ENCODE measurements around the gene QRFP. TPM values are rescaled to one million over a fixed set of nuclear protein-coding genes. Genes with fewer than 3 reads are reported as not detected.

QRFP gene
- polyA plus RNA-seq, 1 donor = 0.35 TPM

DNA sequence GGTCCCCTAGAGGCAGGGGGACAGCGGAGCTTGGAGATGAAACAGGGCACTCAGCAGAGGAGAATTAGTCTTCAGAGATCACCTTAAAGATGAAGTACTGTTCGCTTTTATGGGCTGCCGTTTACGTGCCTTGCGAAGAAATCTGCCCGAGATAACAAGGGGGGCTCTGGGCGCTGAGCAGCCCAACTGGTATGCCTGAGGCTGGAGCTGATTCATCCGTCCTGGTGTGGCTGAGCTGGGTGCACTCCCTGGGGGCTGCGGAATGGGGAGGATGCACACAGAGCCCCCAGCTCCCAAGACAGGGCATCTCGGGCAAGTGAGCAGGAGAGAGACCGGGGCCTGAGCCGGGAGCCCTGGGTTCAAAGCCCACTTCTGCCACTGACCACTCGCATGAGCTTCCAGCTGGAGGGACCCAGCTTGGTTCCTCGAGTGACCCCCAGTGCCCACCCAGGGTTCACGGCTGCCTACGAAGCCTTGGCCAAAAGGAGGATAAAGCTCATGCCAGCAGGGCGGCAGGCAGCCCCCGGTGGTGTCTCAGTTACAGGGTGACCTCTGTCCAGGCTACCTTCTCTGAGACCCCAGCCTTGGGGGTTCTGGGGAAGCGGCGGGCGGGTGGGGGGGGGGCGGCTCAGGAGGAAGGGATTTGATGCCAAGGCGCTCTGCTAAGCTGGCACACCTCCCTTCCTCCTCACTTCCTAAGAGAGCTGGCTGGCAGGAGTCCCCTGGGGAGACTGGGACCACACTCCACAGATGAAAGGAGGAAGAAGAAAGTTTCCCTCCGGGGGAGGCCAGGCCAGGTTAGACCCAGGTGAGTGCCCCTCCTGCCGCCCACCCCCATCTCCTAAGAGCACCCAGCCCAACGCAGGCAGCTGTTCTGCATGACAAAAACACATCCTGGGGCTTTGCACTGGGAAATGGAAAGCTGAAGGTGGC is 36.8 kb upstream of the QRFP start:
- DNase-seq = no peak

DNA sequence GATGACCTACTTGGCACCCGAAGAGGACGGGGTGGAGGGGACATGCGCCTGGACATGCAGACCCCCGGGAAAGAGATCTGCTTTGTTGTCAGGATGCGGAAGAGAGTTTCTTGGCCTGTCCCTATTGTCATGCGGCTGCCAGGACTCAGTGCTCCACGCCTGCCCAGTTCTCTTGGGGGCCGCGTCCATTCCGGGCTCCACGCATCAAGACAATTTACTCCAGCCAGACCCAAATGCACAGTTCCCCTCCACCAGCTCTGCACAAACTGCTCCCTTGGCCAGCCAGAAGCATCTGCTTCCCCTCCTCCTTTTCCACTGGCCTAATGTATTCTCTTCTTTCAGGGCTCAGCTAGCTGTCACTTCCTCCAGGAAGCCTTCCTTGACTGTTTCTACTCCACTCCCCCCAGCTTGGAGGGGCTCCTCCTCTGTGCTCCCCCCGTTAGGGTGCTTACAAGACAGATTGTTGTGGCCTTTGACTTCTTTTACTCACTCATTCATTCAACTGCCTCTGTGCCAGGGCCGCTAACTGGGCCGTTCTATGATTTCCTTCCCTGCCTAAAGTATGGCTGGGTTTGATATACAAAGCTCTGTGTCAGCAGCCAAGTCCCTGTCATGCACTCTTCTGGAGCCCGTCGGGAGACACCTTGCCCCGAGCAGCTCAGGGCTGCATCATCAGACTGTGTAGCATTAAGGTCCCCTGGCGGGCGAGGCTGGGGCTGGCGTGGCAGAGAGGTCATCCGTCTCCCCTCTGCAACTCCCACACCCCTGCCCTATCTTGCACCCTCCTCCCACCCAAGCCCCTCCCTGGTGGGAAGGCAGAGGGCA is 35.9 kb upstream of the QRFP start:
- DNase-seq = no peak

DNA sequence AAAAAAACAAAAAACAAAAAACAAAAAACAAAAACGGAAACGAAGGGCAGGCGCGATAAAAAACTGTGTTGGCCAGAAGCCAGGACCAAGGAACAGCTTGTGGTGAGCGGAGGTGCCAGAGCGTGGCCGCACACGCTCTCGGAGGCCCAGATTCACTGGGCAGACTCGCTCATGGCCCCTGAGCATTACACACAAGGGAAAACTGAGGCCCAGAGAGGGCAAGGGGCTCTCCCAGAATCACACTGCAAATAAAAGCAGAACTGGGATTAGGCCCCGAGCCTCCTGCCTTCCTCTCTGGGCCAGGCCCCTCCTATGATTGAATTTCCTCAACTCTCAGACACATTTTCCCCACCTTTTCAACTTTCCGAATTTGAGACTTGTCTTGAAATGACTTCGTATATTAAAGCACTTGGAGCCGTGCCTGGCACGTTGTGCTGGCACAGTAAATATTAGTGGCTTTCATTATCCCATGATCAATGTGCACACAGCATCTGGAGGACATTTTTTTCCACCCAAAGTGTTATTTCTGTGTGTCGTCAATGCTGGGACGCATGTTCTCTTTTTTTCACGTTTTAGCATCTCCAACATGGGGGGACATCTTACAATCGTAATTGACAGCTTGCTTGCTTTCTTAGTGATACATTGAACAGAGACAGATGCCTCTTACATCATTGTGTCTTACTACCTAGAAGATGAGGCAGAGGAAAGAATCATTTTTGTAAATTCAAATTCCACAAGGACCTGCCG is 35.1 kb upstream of the QRFP start:
- peak; percentile 60 for DNase-seq

DNA sequence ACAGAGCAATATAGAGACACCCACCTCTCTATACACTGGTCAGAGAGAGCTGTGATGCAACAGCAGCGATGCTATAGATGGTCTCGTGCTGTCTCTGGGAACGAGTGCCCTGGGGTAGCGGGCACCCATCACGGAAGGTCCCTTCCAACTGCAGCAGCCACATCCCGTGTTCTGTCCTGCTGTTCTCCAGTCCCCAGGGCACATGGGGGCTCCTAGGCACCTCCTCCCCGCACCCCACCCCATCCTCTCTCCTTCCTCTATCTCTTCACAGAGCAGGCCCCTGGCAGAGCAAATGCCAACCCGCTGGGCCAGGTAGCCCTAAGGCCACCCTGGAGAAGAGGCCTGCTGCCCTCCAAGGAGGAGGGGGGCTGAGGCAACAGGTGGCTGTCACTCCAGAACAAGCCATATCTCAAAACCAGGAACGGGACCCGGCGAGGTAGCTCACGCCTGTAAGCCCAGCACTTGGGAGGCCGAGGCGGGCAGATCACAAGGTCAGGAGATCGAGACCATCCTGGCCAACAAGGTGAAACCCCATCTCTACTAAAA is 34.3 kb upstream of the QRFP start:
- no peak for DNase-seq

DNA sequence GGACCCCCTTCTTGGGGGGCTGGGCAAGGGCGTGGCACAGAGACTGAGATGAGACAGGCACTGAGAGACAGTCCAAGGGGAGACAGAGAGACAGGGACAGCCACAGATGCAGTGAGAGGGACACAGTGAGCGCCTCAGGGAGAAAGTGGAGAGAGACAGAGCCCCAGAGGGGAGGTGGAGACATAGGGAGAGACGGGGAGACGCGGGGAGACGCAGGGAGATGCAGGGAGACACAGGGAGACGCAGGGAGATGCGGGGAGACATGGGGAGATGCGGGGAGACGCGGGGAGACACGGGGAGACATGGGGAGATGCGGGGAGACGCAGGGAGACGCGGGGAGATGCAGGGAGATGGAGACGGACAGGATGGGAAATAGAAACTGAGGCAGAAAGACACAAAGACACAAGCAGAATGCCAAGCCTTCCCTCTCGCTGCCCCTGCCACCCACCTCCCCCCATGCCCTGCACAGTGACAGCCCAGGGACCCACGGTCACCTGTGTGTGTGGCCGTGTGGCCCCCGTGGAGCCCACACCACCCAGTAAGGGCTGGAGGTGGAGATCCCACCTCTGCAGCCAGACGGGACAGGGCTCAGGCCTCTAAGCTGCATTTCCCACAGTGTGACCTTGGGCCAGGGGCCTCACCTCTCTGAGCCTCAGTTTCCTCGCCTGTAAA is 33.7 kb upstream of the QRFP start:
- DNase-seq = no peak

DNA sequence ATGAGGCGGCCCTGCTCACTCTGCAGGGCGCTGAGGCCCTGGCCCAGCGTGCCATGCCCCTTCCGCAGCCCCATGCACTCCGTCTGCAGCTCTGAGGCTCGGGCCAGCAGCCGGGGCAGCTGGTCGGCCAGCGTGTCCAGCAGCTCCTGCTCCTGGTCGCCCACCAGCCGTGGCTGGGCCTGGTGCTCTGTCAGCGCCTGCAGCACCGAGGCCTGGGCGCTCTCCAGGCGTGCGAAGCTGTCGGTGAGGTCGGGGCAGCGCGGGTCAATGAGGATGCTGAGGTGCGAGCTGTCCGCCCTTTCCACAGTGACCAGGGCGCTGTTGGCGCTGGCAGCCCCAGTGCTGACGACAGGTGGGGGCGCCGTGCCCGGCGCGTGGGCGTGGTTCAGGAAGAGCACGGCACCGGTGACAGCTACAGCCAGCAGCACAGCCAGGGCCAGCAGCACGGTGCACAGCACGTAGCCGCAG is 33.0 kb upstream of the QRFP start:
- no peak for DNase-seq

DNA sequence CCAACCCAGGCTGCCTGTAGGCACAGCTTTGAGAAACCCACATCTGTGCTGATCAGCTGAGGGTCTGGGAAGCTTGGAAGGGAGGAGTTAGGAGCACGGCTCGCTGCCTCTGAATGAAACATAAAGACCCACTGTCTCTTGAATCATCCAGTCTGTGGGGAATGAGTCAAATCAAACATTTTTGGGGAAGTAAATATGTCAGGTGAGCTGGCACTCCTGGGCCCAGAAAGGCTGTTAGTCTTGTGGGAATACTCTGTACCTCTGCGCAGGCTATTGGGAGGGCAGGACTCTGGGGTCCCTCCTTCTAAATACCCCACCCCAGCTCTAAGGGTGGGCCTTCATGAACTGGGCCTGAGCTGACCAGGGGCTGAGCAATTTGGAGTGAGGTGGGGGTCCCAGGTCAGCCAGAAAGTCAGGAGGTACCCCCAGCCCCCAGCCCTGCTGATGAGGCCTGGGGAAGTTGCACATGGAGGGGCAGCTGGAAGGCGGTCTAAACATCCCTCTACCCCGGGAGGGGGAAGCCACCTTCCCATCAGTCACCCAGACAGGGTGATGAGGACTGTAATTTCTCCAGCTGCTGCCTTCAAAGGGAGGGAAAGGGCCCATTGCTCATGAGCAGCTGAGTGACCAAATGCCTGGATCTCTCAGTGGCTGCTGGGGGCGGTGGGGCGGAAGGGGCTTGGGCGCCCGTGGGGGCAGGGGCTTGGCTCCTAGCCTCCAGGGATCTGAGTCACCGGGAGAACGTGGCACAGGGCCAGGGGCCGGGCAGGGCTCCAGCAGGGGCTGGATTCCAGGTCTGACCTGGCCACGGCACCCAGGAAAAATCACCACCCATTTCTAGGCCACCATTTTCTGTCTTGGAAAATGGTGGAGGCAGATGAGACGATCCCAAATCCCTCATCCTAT is 31.6 kb upstream of the QRFP start:
- no peak for DNase-seq

DNA sequence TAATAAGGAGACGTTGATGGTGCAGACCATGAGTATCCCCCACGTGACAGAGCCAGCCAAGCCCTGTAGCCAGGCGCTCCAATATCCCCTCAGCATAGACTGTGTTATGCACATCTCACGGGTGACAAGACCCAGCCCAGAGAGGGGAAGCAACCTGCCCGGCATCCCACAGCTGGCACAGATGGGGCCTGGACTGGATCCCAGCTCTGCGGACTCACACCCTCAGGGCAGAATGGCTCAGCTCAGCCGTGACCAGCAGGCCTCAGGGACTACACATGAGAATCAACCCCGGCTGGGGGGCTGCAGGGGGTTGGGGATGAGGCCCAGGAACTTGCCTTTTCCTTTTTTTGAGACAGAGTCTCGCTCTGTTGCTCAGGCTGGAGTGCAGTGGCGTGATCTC is 30.7 kb upstream of the QRFP start:
- DNase-seq = no peak

DNA sequence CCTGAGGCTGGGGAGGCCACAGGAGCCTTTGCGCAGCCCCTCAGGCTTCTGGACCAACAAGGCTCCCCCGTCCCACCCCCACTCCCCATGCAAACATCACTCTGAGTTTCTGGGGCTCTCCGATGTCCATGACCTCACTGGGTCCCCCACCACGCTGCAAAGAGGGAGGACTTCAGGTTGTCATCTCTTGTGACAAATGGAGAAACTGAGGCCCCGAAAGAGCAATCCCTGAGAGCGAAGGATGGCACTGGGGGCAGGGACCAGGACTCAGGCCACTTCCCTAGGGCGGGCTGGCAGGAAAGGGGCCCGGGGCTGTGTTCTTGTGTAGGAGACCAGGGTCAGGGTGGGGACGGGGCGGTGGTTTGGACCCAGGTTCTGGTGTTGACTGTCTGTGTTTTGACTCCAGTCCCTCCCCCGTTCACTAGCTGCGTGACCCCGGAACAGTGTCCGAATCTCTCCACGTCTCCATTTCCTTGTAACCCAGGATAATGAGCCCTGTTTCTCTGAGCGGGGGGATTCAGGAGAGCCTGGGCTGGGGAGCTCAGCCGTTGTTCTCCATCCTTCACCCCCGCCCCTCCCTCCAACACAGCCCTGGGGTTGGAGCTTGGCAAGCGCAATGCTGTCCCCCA is 28.6 kb upstream of the QRFP start:
- no peak for DNase-seq

DNA sequence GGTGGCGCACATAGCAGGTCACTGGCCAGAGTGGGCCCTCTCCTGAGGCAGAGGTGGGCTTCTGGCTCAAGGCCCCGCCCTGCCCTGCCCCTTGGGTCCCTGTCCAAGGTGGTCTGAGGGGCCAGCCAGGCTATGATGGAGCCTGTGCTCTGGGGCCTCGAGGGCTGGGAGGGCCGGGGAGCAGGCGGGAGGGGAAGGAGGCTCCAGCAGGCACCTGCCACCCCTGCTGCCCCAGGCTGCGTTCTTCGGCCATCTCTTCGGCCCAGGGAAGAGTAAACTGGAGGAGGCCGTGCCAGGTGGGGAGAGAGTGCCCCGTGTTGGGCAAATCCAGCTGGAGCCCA is 27.8 kb upstream of the QRFP start:
- DNase-seq = no peak

DNA sequence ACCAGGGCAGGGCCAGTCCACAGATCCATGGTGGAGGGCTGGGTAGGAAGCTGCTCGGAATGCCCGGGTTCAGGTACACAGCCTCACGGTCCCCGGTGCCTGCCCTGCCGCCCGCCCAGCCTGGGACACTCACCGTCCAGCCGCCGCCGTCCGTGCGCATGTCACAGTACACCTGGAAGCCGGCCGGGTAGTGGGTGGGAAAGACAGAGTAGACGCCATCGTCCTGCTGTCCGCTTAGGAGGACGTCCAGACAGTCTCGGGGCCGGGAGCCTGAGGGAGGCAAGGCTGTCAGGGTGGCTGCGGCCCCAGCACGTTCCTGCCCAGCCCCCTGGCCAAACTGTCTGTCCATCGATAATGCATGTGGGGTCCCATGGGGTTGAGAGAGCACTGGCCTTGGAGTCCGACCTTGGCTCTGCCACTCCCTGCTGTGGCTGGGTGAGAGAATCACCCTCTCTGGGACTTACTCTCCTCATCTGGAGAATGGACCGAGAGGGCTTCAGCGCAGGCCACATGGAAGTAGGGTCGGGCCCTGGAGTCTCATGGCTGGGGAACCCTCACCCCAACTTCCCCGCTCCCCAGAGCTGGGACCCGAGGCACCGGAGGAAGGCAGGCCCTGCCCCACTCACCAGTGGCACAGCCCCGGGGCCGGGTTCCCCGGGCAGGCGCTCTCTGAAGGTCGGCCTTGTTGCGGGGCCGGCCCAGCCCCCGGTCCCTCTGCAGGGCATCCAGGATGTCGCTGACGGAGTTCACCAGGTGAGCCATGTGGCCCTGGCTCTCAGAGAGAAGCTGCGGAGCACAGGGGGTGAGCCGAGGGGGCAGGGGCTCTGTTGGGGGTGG is 27.2 kb upstream of the QRFP start:
- no peak for DNase-seq

DNA sequence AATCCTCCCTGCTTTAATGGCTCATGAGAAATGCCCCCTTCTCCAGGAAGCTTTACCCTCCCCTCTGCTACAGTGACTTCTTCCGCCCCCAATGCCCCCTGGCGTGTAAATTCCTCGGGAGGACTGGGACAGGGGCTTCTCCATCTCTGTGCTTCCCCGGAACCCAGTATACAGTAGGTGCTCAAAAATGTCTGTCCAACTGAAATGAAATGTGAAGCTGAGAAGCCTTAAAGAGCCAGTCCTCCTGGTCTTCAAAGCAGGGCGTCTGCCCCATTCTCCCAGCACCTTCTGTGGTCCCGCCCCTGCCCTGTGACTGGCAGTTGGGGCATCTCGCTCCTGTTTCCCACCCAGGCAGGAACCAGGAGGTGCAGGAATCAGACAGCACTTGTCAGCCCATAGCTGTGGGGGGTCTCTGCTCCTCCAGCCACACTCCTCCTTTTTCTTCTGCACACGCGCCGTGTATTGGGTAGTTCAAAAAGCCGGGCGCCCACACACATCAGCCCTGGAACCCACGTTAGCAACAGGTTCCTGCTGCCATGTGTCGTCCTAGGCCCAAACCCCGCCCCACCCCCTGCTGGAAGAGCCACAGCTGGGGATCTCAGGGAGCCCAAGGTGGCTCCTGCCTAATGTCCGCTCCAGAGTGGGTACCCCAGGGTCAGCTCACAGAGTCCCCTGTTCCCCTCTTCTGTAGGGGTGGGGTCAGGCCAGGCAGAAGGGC is 26.4 kb upstream of the QRFP start:
- DNase-seq = no peak

DNA sequence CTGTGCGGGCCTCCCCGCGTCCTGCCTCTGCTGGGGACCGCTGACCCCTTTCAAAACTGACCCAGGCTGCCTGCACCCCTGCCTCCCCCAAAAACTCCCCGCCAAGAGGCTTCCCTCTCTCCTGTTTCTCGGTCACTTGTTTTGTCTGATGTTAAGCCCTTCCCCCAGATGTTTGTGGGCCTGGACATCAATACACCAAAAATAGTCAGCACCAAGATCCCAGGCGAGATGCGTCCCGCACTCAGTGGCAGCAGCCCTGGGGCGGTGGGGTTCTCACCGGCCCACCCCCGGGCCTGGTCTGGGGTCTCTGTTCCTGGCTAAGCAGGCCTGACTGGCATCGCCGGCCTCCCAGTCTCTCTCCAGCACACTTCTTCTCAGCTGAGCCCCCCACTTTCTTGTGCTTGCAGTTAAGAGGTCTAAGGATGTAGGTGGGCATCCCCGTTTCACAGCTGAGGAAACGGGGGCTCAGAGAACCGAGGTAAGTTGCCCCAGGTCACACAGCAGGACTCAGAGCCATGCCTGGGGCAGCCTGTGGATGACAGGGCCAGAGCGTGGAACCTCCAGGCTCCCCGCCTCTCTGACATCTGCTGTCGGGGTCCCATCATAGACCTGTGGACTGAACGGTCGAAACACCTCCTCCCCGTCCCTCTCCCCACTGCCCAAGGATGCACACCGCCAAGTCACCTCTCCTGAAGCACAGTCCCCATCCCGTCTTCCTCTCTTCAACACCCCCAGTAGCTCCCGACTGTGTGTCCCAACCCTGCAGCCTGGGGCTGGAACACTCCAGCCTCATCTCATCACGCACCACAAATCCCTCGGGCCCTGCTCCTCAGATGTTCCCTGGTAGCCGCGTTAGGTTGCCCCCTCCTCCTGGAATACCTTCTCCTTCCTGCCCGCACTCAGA is 25.6 kb upstream of the QRFP start:
- DNase-seq = no peak

DNA sequence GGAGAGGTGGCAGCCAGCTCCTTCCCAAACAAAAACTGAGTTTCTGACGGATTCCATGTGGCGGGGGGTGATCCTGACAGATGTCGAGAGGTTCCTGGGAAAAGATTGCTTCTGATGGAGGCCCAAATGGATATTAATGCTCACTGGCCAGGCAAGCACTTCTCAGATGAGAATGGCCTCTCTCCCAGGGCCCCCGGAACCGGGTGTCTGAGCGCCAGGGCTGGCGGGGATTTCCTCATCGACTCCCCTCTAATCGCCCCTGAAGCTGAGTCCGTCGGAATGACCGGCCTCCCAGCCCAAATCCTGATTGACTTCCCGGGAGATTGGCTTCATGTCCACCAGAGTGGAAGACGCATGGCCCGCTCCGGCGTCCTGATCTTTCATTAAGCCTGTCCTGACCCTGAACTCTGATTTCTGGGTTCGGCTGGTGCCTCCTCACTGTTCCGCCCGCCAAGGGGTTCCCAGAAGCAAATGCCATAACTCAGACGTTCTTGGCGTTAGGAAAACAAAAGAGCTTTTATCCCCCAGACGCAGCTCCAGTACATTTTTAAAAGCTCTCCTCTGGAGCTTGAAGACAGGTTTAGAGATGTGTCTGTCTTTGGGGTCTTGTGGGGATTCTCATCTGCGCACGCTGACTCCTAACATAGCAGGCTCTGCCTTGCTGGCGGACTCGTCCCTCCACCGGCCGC is 24.8 kb upstream of the QRFP start:
- no peak for DNase-seq

DNA sequence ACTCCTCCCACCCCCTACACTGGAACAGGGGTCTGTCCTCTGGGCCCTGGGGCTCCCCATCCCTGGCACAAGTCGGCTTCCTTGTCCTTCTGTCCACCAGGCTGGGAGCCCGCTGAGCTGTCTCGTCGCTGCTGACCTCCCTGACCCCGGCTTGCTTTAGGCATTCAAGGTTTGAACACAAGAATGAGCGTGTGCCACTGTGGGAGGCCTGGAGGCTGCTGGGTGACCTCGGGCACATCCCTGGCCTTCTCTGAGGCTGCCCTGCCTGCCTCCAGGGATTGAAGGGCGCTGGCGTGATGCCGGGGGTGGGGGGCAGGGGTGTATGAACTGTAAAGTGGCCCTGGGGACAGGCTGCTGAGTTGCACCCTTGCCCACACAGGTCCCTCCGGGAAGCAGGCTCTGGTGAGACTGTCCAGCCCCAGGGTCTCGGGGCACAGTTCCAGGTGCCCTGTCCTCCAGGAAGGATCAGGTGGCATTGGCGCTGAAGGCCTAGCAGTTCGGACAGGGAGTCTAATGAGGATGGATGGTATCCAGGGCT is 24.2 kb upstream of the QRFP start:
- DNase-seq = no peak

DNA sequence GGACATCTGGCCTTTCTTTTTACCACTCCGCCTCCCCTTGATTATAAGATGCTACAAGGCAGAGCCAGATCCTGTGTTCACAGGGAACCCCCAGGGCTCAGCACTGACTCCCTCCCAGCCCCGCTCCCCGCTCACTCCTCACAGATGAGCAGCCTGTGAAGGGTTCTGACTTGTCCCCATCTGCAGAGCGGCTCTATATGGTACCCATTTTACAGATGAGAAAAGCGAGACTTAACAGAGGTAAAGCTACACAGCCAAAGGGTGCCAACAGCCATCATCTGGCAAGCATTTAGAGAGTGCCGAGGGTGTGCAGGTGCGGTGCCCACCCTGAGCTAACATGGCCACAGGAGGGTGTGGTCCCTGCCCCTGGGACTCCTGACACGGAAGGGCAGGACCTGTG is 23.6 kb upstream of the QRFP start:
- no peak for DNase-seq
